Activated CD4-positive, alpha-beta T cell treated with anti-CD3 and anti-CD28 coated beads, Interleukin-2, amount 50 U/mL, for 4 hours (primary cell): ENCODE results near the gene PGAM1.
"Not testable (repeated sequence)": the region's sequence is repeated elsewhere in the genome, so short reads cannot be mapped to it uniquely, and the experiment has no call there.

Experiments
- DNase-seq, 2 experiments: peaks; one replicate each; pipeline ENCODE4 v3.0.0-alpha.2; 2020

The PGAM1 gene

DNA sequence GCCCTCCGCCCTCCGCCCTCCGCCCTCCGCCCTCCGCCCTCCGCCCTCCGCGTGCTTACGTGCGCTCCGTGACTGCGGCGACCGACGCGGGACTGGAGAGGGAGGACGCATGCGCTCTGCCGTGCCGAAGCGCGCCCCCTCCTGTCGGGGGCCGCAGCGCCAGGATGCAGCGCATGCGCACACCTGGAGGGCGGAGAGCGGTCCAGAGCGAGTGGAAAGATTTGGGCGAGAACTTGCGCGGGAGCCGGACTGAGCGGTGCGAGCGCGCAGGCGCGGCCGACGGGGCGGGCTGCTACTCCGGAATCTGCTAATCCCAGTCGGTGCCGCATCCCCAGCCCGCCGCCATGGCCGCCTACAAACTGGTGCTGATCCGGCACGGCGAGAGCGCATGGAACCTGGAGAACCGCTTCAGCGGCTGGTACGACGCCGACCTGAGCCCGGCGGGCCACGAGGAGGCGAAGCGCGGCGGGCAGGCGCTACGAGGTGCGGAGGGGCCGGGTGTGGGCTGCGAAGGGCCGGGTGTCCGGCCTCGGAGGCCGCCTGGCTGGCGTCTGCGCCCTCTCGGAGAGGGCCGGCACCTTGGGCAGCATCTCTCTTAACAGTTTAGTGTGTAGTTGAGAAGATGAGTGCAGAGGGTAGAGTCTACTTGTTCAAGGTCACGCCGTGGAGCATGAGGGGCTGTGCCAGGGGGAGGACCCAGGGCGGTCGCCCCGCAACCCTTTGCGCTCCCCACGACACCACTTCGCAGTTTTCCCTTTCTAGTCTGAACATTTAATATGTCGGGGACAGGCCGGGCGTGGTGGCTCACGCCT is at the start of gene PGAM1:
TSS of gene PGAM1 (plus strand) at position 228 of the 812 bp plus-strand sequence. CDS start at position 345, 117 bp downstream.
- DNase-seq, result peak; percentile 89 to 93

DNA sequence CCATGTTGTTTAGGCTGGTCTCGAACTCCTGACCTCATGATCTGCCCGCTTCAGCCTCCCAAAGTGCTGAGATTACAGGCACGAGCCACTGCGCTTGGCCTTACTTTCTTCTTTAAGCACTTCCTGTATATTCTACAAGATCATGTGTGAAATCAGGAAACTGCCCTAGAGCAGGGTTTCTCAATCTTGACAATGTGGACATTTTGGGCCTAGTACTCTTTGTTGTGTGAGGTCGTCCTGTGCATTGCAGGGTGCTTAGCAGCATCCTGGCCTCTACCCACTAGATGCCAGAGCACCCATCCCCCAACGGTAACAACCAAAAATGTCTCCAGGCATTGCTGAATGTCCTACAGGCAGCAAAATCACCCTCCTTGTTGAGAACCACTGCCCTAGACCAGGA is 49.6 kb upstream of the PGAM1 start:
- DNase-seq, result no peak

DNA sequence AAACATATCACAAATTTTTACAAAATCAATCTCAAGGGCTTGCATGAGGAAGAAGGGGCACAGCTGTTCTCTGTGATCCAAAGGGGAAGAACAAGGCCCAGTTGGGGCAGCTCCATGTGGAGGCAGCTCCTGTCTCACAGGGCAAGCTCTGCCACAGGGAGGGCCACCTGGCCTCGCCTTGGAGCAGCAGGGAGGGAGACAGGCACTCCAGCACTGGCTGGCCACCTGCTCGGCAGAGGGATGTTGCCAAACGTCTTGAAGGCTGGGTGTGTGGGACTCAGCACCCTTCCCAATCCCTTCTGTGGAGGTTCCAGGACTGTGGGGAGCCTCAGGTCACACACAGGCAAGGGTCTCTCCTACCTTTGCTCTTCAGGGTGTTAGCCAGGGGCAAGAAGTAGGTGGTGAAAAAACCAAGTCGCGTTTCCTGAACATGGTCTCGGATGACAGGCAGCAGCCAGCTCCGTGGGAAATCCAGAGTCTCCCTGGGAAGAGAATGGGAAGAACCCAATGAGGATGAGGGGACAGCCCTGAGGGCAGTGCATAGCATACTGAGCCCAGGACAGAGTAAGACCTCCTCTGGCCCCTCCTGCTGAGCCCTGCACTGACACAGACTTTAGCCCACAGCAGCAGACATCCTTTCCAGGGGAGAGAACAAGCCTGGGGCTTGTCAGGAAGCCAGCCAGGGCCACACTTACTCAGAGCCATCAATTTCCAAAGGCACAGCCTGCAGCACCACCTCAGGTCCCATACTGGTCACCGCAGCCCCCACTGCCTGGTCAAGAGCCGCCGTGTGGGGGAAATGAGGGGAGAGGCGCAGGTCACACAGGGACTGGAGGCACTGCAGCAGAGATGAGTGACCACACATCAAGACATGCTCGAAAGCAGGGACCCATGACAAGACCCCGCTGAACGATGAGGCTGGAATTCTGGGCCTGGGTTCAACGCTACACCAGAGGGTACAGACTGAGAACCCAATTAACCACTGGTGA is 46.8 kb upstream of the PGAM1 start:
- no peak for DNase-seq

DNA sequence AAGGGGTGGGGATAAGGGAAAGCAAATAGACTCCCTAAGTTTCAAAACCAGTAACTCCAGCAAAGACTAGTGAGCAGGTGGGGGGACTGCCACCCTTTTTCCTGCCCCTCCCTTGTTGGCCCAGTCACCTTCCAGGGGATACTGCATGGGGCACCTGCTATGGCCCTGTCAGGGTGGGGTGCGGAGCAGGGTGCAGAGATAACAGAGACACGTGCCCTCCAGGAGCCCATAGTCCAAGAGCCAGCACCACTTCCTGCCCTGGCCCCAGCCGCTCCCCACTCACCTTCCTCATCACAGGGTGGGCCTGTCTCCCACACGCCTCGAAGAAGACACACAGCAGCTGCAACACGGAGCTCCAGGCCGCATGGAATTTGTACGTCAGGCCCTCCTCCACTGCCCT is 45.5 kb upstream of the PGAM1 start:
- DNase-seq, result no peak

DNA sequence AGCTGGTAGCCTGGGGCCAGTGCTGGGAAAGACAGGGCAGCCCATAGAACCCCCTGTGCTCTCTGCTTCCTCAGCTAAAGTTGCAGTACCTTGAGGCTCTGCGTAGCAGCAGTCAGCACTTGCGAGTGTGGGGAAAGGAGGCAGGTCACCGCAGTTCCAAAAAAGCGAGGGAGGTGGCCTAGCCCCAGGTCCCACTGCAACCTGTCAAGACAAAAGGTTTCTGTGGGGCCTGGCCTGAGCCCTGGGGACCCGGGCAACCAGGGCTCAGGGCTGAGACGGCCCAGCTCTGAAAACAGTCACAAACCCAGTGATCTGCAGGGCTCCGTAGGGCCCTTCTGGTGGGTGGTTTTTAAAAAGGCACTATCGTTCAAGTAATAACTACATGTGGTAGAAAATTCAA is 44.4 kb upstream of the PGAM1 start:
- DNase-seq, result no peak

DNA sequence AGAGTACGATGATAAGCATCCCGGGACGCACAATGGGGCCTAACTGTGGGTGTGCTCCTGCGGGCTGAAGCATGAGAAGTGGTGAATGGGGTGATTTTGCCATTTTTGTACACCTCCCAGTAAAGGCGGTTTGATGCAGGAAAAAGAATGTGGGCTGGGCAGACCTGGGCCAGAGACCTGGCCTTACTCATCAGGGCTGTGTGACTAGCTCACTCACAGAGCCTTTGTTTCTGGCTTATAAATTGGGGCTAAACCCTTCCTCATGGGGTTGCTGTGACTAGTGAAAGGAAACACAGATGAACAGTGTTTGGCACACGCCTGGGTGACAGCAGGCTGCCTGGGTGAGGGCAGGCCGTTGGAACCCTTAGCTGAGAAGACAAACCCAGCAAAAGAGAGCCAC is 42.8 kb upstream of the PGAM1 start:
- no peak for DNase-seq

DNA sequence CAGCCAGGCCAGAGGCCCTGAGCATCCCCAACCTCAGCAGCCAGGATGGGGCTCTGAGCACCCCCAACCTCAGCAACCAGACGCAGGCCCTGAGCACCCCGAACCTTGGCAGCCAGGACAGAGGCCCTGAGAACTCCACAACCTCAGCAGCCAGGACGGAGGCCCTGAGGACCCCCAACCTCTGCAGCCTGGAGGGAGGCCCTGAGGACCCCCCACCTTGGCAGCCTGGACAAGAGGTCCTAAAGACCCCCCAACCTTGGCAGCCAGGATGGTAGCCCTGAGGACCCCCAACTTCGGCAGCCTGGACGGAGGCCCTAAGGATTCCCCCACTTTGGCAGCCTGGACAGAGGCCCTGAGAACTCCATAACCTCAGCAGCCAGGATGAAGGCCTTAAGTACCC is 41.8 kb upstream of the PGAM1 start:
- no peak for DNase-seq

DNA sequence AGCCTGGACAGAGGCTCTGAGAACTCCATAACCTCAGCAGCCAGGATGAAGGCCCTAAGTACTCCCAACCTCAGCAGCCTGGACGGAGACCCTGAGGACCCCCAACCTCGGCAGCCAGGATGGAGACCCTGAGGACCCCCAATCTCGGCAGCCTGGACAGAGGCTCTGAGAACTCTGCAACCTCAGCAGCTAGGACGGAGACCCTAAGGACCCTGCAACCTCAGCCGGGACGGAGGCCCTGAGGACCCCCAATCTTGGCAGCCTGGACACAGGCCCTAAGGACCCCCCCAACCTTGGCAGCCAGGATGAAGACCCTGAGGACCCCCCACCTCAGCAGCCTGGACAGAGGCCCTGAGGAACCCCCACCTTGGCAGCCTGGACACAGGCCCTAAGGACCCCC is 41.4 kb upstream of the PGAM1 start:
- DNase-seq, result no peak

DNA sequence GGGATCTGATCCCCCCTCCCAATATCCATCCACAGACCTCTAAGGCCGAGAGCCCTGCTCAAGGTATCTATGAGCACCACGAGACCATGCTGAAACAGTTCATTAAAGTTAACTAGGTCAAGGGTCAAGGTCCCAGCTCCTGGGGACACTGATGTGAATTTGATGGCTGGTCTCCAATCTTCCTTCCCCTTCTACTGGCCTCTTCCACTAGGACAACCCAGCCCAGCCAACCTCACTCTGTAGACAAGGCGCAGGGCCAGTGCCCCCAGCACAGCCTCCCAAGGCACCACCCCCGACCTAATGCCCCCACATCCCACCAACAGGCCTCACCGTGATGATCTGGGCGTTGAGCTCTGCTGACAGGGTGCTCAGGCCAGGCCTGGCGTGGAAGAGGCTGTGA is 40.4 kb upstream of the PGAM1 start:
- no peak for DNase-seq

DNA sequence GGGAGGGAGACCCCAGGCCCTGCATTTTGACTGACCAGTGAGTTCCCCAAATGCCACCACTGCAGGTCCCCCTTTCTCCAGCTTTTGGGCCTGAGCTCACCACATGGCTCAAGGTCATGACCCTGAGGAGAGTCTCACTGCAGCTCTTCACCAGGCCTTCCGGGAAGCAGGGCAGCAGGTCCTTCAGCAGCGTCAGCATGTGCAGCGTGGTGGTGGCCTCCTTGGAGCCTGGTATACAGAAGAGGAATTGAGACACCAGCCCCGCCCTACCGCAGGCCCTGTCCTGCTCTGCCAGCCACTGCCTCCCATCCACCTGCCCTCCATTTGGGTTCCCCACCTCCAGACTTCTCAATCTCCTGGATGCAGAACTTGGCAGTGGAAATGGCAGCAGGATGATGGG is 37.8 kb upstream of the PGAM1 start:
- DNase-seq, result no peak

DNA sequence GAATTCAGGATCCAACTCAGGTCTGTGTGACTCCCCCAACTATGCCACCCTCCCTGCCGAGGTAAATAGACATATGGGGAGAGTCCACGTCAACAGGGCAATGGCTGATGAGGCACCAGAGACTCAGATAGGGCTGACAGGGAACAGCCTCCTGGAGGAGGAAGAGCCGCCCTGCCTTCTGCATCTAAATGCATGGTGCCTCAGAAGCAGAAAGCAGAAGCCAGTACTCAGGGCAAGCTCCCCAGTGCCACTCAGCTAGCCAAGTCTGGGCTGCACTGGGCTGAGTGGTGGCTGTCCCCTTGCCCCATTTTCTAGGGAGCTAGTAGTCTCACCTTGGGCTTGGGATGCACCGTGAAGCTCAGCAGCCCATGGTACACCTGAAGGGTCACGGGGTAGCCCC is 35.9 kb upstream of the PGAM1 start:
- no peak for DNase-seq

DNA sequence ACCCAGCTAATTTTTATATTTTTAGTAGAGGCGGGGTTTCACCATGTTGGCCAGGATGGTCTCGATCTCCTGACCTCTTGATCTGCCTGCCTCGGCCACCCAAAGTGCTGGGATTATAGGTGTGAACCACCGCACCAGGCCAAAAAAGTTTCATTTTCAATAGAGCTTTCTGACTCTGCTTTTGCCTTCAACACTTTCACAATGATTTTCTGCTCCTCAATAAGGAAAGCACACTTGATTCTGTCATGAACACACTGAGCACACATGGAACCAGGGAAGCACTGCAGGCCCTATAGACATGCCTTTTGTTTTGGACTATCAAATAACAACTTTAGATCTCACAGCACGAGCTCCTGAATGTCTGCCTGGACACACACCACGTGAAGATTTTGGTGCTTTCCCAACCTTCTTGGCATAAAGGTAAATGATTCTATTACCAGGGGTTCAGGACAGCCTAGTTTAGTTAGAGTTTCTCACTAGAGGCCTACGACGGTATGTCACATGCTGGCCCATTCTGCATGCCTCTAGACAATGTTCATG is 32.9 kb upstream of the PGAM1 start:
- DNase-seq, result no peak

DNA sequence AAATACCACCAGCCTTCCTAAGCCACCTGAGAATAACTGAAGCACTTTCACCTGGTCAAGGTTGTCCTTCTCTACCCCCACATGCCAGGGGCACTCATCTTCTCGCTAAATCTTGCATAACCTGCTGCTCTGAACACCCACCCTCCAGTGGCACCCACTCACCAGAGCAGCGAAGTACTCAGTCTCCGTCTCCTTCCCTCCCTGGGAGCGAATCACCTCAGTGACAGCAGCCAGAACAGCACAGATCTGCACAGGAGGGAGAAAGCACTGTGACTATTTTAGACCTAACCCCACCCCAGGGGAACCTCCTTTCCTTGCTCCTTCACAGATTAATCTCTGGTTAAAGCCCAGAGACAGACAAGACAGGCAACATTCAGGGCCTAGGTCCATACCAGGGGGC is 29.9 kb upstream of the PGAM1 start:
- DNase-seq, result no peak

DNA sequence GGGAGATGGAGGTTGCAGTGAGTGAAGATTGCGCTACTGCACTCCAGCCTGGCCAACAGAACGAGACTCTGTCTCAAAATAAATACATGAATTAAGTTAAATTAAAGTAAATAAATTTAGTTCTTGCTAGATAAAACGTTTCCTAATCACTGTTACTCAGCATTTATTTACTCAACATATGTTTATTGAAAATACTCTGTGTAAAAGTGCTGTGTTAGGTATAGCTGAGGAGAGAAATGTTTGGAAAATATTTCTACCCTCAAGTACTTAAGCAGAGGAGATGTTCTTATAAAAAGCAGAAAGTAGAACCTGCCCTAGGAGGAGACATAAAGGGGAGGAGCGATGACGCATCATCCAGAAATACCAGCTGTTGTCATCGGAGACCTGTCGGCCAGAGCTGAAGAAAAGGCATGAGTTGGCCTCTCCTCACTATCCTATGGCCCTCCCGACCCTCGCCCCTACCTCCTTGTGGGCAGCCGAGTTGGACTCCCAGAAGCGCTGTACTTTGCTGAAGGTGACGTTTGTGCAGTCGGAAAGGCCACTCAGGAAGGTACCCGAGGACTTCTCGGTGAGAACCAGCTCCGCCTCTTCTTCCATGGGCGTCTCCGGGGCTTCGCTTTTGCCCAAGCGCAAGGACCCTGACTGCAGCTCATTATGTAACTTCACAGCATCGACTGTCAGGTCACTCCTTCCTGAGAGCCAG is 26.0 kb upstream of the PGAM1 start:
- peak; percentile 41 to 45 for DNase-seq

DNA sequence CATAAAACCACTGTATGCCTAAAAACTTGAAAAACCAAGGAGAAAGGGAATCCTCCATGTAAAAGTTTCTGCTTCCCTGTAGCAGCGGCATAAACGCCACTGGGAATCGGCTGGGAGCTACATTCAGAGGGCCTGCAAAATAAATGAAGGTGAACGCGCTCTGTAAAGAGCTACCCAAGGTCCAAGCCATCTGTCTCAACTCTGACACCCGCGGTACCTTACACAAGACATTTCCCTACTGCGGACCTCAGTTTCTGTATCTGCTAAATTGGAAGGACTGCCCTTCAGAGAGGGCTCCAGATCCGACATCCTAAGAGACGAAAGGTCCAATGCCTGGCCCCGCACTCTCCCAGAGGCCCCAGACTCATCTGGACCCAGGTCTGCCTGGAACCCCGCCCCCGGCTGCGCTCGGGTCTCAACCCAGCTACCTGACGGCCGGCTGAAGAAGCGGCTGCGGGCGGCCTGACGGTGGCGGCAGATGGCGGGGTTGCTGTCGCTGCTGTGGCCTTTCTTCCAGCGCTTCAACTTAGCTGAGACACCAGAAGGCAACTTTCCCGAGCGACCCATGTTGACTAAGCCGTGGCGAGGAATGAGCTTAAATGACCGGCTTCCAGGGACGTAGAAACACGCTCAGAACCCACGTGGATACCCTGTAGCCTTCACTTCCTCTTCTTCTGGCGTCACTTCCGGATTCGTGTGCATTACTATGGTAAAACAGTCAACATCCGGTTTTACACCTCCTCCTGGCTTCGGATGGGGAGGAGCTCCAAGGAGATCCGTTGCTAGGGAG is 25.1 kb upstream of the PGAM1 start, which contains the start of gene RRP12:
TSS of gene RRP12 (minus strand) at position 676 of the 790 bp plus-strand sequence. CDS start at position 567, 109 bp downstream.
- peak; percentile 71 to 76 for DNase-seq

DNA sequence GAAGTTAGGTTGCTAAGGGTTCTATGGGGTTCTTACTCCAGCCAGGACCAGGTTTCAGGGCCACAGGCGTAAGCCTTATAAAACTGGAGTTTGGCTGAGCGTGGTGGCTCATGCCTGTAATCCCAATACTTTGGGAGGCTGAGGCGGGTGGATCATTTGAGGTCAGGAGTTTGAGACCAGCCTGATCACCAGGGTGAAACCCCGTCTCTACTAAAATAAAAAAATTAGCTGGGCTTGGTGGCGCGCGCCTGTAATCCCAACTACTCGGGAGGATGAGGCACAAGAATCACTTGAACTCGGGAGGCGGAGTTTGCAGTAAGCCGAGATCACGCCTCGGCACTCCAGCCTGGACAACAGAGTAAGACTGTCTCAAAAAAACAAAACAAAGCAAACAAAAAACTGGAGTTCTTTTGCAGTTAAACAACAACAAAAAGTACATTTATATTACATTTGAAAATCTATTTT is 24.5 kb upstream of the PGAM1 start:
- DNase-seq, result no peak

DNA sequence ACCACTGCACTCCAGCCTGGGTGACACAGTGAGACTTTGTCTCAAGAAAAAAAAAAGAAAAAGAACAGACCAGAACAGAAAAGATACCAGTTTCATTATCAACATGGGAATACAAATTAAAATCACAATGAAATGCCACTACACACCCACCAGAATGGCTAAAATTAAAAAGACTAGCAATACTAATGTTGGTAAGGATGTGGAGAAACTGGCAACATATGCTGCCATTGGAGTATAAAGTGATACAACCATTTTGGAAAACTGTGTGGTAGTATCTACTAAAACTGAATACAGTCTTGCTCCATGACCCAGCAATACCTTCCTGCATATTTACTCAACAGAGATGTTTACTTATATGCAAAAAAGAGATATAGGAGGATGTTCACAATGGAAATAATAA is 21.9 kb upstream of the PGAM1 start:
- DNase-seq, result no peak

DNA sequence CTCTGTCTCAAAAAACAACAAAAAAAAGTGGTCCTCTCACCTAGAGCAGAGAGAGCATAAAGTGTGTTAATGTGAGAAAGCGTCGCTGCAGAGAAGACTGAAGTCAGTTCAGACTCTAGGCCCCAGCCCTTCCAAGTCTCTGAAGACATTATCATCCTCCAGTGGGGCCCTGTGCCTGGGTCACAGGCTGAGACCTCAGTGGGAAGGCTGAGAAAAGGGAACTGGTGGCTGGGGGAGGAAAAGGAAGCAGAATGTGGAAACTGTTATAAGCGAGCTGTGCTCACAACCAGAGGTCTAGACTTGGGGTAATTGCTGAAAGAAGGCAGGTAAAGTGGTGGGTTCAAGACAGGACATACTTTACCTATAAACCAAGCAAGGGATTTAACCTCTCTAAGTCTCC is 19.9 kb upstream of the PGAM1 start:
- DNase-seq, result no peak

DNA sequence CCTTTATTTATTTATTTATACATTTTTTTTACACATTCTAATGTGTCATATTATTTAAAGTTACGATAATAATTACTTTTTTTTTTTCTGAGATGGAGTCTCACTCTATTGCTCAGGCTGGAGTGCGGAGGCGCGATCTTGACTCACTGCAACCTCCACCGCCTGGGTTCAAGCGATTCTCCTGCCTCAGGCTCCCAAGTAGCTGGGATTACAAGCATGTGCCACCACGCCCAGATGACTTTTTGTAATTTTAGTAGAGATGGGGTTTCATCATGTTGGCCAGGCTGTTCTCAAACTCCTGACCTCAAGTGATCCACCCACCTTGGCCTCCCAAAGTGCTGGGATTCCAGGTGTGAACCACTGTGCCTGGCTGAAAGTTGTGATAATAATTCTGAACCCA is 19.5 kb upstream of the PGAM1 start:
- DNase-seq, result not testable (repeated sequence)

DNA sequence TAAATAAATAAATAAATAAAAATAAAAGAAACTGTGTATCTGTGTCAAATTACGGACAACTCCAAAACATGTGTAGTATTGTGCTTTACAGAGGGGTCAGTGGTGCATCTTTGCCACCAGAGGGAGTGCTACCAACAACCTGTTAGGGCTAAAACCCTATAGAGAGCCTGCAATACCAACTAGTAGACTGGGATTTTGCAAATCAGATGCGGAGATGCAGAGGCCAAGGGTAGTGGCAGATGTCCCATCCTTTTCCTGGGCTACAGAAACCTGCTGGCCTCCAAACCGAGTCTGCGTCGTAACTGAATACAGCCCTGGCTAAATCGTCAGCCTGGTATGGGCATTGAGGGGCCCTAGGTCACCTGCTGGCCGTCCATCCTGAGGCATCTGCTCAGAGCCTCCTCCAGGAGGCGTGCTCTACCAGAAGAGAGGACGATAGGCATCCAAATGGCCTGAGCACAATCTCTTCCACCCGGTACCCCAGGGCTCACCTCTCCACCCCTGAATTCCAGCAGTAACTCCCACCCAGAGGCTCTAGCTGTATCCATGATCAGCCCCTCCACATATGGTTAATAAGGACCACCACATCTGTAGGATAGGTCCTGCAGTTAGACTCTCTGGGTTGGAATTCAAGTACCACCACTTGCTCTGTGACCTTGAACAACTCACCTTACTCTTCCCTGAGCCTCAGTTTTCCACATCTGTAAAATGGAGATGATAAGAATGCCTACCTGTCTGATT is 18.6 kb upstream of the PGAM1 start:
- peak; percentile 46 to 50 for DNase-seq

DNA sequence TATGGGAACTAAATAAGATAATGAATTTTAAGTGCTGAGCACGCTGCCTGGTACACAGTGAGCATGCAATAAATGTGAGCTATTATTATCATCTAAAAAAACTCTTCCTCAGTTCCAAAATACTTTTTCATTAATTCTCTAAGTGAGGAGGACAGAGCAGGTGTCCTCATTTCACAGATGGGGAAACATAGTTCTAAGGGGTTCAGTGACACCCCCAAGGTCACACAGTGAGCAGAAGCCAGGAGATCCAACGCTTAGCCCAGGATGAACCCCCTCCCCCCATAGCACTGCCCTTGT is 18.1 kb upstream of the PGAM1 start:
- no peak for DNase-seq
